WTC11 (cell line): ENCODE results near the gene IGFL2. TPM values are rescaled to one million over a fixed set of nuclear protein-coding genes. Genes with fewer than 3 reads are reported as not detected.

Experiments
- ATAC-seq: fragments of 200-7000 bp; cut with Tn5 transposase; 2 replicates; pipeline ENCODE4 v1.10.0; 2021; ENCODE audit warnings: mild to moderate bottlenecking, moderate library complexity
- CTCF ChIA-PET: fragments of 300-600 bp; sonication (Branson Sonifier 250); formaldehyde crosslinking; loops from one replicate; lab custom pipeline; 2021; ENCODE audit warnings: antibody characterized with exemption; lab: Charles Lee
- POLR2A ChIA-PET: fragments of 350-600 bp; sonication (Branson Sonifier 250); formaldehyde crosslinking; loops from one replicate; lab custom pipeline; 2021; ENCODE audit warnings: antibody characterized with exemption; lab: Charles Lee
- DNase-seq: peaks from one replicate; pipeline ENCODE4 v3.0.0; 2021; ENCODE audit warnings: low spot score
- H3K27ac Mint-ChIP-seq: 2 replicates; pipeline ENCODE4 v1.8.0; 2021; ENCODE audit warnings: mixed read lengths
- H3K27me3 Mint-ChIP-seq: 2 replicates; pipeline ENCODE4 v1.8.0; 2021; ENCODE audit warnings: low read depth, mild to moderate bottlenecking, moderate library complexity, mixed read lengths
- H3K36me3 Mint-ChIP-seq: 2 replicates; pipeline ENCODE4 v1.8.0; 2021; ENCODE audit warnings: mixed read lengths
- H3K4me1 Mint-ChIP-seq: 2 replicates; pipeline ENCODE4 v1.8.0; 2022; ENCODE audit warnings: mixed read lengths
- H3K4me3 Mint-ChIP-seq: 2 replicates; pipeline ENCODE4 v1.8.0; 2021; ENCODE audit warnings: mild to moderate bottlenecking, moderate library complexity, mixed read lengths
- H3K9me3 Mint-ChIP-seq: 2 replicates; pipeline ENCODE4 v1.8.0; 2021; ENCODE audit warnings: mixed read lengths
- ESRRA ChIP-seq: sonication (generic); formaldehyde crosslinking; IDR thresholded peaks from 2 replicates; pipeline ENCODE4 v1.8.1; 2022; ENCODE audit warnings: mild to moderate bottlenecking, missing genetic modification reagents, borderline replicate concordance
- FOXK1 ChIP-seq: sonication (generic); formaldehyde crosslinking; IDR thresholded peaks from 2 replicates; pipeline ENCODE4 v1.8.0; 2022; ENCODE audit warnings: mild to moderate bottlenecking, moderate library complexity, missing genetic modification reagents
- JUN ChIP-seq: sonication (generic); formaldehyde crosslinking; IDR thresholded peaks from 2 replicates; pipeline ENCODE4 v1.8.0; 2023; ENCODE audit warnings: mild to moderate bottlenecking, missing genetic modification reagents
- KAT7 ChIP-seq: sonication (generic); formaldehyde crosslinking; IDR thresholded peaks from 2 replicates; pipeline ENCODE4 v1.8.1; 2023; ENCODE audit warnings: missing genetic modification reagents, mild to moderate bottlenecking, borderline replicate concordance
- OVOL2 ChIP-seq: fragments of 250-450 bp; sonication (Bioruptor Pico); IDR thresholded peaks from 2 replicates; pipeline ENCODE4 v1.9.0; 2021; ENCODE audit warnings: mild to moderate bottlenecking, borderline replicate concordance
- SMAD4 ChIP-seq: sonication (generic); formaldehyde crosslinking; IDR thresholded peaks from 2 replicates; pipeline ENCODE4 v1.8.0; 2022; ENCODE audit warnings: mild to moderate bottlenecking, missing genetic modification reagents
- ZNF263 ChIP-seq: sonication (generic); formaldehyde crosslinking; IDR thresholded peaks from 2 replicates; pipeline ENCODE4 v1.8.1; 2022; ENCODE audit warnings: low read depth, mild to moderate bottlenecking, moderate library complexity, missing genetic modification reagents
- ZNF317 ChIP-seq: sonication (generic); formaldehyde crosslinking; IDR thresholded peaks from 2 replicates; pipeline ENCODE4 v1.8.1; 2023; ENCODE audit warnings: low read depth, mild to moderate bottlenecking, moderate library complexity, missing genetic modification reagents, borderline replicate concordance
- total RNA-seq: library from RNA; stranded (reverse); gene quantifications from 3 replicates; pipeline ENCODE4 v1.2.3, GENCODE V29; 2021
- TF ChIP-seq, protein P1 (sequence below): sonication (generic); formaldehyde crosslinking; IDR thresholded peaks from 2 replicates; pipeline ENCODE4 v1.8.1; 2022; ENCODE audit warnings: low read depth, mild to moderate bottlenecking, moderate library complexity, missing genetic modification reagents, borderline replicate concordance
- TF ChIP-seq, protein P2 (sequence below): fragments of 250-450 bp; sonication (Bioruptor Pico); IDR thresholded peaks from 2 replicates; pipeline ENCODE4 v1.9.0; 2021; ENCODE audit warnings: mild to moderate bottlenecking
- TF ChIP-seq, protein P3 (sequence below): fragments of 250-450 bp; sonication (Bioruptor Pico); conservative IDR thresholded peaks from 2 replicates; pipeline ENCODE4 v1.9.0; 2021; ENCODE audit warnings: mild to moderate bottlenecking
- TF ChIP-seq, protein P4 (sequence below): sonication (generic); formaldehyde crosslinking; IDR thresholded peaks from 2 replicates; pipeline ENCODE4 v1.8.1; 2023; ENCODE audit warnings: mild to moderate bottlenecking, moderate library complexity, missing genetic modification reagents
- TF ChIP-seq, protein P5 (sequence below): sonication (generic); formaldehyde crosslinking; IDR thresholded peaks from 2 replicates; pipeline ENCODE4 v1.8.1; 2022; ENCODE audit warnings: missing genetic modification reagents, borderline replicate concordance
- TF ChIP-seq, protein P6 (sequence below): sonication (generic); formaldehyde crosslinking; conservative IDR thresholded peaks from 2 replicates; pipeline ENCODE4 v1.8.1; 2023; ENCODE audit warnings: mild to moderate bottlenecking, low read depth, missing genetic modification reagents, moderate library complexity
- TF ChIP-seq, protein P7 (sequence below): sonication (generic); formaldehyde crosslinking; IDR thresholded peaks from 2 replicates; pipeline ENCODE4 v1.8.1; 2023; ENCODE audit warnings: mild to moderate bottlenecking, missing genetic modification reagents

The IGFL2 gene
- total RNA-seq, 1 experiment from 2014 or later, result not detected

DNA sequence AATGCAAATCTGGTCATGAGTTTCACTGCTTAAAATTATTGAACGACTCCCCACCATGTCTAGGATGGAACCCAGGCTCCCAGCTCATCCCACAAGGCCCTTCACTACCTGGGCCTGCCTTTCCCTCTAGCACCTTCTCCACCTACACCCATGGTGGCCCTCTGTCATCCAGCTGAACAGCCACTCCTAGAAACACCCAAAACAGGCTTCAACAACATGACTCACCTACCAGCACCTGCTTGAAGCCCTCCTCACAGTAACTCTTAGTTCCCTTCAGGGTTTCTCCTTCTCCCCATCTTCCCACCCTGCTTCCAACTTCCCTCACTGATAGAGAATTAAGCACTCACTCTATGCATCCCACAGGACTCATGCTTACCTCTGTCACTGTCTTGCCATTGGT is 6.6 kb upstream of the IGFL2 start (continued):
- TF ChIP-seq, protein P1, sequence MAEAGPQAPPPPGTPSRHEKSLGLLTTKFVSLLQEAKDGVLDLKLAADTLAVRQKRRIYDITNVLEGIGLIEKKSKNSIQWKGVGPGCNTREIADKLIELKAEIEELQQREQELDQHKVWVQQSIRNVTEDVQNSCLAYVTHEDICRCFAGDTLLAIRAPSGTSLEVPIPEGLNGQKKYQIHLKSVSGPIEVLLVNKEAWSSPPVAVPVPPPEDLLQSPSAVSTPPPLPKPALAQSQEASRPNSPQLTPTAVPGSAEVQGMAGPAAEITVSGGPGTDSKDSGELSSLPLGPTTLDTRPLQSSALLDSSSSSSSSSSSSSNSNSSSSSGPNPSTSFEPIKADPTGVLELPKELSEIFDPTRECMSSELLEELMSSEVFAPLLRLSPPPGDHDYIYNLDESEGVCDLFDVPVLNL (CRISPR knock-in tag), result no peak
- TF ChIP-seq, protein P2, sequence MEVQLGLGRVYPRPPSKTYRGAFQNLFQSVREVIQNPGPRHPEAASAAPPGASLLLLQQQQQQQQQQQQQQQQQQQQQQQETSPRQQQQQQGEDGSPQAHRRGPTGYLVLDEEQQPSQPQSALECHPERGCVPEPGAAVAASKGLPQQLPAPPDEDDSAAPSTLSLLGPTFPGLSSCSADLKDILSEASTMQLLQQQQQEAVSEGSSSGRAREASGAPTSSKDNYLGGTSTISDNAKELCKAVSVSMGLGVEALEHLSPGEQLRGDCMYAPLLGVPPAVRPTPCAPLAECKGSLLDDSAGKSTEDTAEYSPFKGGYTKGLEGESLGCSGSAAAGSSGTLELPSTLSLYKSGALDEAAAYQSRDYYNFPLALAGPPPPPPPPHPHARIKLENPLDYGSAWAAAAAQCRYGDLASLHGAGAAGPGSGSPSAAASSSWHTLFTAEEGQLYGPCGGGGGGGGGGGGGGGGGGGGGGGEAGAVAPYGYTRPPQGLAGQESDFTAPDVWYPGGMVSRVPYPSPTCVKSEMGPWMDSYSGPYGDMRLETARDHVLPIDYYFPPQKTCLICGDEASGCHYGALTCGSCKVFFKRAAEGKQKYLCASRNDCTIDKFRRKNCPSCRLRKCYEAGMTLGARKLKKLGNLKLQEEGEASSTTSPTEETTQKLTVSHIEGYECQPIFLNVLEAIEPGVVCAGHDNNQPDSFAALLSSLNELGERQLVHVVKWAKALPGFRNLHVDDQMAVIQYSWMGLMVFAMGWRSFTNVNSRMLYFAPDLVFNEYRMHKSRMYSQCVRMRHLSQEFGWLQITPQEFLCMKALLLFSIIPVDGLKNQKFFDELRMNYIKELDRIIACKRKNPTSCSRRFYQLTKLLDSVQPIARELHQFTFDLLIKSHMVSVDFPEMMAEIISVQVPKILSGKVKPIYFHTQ, result no peak

DNA sequence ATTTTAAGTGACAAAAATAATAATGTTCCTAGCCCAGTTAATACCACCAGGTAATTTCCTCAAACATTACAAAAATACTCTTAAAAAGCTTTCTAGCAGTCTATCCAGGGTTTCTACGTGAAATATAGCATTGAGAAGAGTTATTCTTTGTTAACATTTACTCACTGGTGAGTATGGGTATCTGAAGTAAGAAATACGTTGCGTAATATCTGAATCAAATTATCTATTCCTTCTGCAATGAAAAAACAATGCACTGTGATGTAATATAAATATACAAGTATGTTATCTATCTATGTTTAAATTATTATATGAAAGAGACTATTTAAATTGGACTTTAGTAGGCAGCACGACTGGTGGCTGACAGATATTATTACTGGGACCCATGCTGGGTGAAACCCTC is 5.7 kb upstream of the IGFL2 start:
- Mint-ChIP-seq H3K4me3 (no peak overlapping the region), H3K9me3 (peaks cover 18% of the 10 kb centered on the region), H3K27ac (no peak overlapping the region), H3K27me3 (peaks cover 15% of the 10 kb centered on the region), H3K4me1 (peaks cover 8% of the 10 kb centered on the region), H3K36me3 (no peaks in the 10 kb centered on the region; the same call in 1 of the 2 replicates)
- POLR2A ChIA-PET, result no interaction called here
- ATAC-seq (no peak), DNase-seq (no peak)
- TF ChIP-seq OVOL2 (CRISPR knock-in tag), result no peak
- TF ChIP-seq FOXK1 (CRISPR knock-in tag), result no peak
- TF ChIP-seq KAT7, result no peak
- no peak for TF ChIP-seq ESRRA
- TF ChIP-seq, protein P3, sequence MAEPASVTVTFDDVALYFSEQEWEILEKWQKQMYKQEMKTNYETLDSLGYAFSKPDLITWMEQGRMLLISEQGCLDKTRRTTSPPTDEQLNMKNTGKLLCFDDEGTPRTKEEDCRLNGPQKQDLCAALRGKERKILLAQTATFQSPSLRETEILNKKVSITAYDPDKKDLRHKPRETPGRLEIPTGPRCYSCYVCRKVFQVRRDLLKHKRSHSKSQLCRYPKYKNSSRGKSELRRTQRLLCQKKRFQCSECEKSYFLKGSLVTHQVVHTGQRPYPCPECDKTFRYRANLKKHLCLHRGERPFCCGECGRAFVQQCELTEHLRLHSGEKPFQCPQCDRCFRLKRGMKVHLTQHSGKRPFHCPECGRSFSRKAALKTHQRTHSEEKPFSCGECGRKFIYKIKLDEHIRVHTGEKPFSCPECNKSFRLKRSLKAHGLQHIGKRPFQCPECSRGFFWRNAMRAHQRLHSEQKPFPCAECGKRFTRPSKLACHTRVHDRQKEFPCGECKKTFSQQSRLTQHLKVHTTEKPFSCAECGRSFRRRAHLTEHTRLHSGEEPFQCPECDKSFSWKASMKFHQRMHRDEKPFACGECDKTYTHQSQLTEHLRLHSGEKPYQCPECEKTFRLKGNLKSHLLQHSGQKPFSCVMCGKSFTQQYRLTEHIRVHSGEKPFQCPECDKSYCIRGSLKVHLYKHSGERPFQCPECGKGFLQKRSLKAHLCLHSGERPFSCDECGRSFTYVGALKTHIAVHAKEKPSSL (CRISPR knock-in tag), result no peak
- no peak for TF ChIP-seq ZNF263 (CRISPR knock-in tag)
- TF ChIP-seq, protein P1 (CRISPR knock-in tag), result no peak
- TF ChIP-seq, protein P4, sequence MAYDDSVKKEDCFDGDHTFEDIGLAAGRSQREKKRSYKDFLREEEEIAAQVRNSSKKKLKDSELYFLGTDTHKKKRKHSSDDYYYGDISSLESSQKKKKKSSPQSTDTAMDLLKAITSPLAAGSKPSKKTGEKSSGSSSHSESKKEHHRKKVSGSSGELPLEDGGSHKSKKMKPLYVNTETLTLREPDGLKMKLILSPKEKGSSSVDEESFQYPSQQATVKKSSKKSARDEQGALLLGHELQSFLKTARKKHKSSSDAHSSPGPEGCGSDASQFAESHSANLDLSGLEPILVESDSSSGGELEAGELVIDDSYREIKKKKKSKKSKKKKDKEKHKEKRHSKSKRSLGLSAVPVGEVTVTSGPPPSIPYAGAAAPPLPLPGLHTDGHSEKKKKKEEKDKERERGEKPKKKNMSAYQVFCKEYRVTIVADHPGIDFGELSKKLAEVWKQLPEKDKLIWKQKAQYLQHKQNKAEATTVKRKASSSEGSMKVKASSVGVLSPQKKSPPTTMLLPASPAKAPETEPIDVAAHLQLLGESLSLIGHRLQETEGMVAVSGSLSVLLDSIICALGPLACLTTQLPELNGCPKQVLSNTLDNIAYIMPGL (CRISPR knock-in tag), result no peak
- TF ChIP-seq, protein P5, sequence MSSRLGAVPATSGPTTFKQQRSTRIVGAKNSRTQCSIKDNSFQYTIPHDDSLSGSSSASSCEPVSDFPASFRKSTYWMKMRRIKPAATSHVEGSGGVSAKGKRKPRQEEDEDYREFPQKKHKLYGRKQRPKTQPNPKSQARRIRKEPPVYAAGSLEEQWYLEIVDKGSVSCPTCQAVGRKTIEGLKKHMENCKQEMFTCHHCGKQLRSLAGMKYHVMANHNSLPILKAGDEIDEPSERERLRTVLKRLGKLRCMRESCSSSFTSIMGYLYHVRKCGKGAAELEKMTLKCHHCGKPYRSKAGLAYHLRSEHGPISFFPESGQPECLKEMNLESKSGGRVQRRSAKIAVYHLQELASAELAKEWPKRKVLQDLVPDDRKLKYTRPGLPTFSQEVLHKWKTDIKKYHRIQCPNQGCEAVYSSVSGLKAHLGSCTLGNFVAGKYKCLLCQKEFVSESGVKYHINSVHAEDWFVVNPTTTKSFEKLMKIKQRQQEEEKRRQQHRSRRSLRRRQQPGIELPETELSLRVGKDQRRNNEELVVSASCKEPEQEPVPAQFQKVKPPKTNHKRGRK (CRISPR knock-in tag), result no peak
- TF ChIP-seq, all 79 proteins: peak for 0
- CTCF ChIA-PET, result no interaction called here

DNA sequence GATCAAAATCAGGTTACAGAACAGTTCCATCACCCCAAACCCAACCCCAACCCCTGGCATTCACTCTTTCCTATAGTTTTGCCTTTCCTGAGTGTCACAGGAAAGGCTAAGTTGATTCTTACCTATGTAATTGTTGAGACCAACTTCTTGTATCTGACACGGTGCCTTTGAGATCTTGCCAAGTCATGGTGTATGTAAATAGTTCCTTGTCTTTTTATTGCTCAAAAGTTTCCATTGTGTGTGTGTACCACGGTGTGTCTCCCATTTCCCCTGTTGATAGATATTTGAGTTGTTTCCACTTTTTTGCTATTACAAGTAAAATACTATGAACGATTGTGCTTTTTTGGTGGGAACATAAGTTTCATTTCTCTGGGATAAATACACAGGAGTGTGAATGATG is 3.3 kb upstream of the IGFL2 start:
- ATAC-seq, result no peak
- Mint-ChIP-seq H3K27ac (no peak overlapping the region), H3K36me3 (no peaks in the 10 kb centered on the region), H3K4me3 (no peak overlapping the region), H3K27me3 (peaks cover 23% of the 10 kb centered on the region), H3K9me3 (peaks cover 6% of the 10 kb centered on the region; the same call in 1 of the 2 replicates), H3K4me1 (peaks cover 12% of the 10 kb centered on the region)
- POLR2A ChIA-PET, result no interaction called here
- DNase-seq, result no peak
- CTCF ChIA-PET, result no interaction called here
- no peak for TF ChIP-seq SMAD4
- no peak for TF ChIP-seq ZNF263 (CRISPR knock-in tag)
- TF ChIP-seq, protein P6, sequence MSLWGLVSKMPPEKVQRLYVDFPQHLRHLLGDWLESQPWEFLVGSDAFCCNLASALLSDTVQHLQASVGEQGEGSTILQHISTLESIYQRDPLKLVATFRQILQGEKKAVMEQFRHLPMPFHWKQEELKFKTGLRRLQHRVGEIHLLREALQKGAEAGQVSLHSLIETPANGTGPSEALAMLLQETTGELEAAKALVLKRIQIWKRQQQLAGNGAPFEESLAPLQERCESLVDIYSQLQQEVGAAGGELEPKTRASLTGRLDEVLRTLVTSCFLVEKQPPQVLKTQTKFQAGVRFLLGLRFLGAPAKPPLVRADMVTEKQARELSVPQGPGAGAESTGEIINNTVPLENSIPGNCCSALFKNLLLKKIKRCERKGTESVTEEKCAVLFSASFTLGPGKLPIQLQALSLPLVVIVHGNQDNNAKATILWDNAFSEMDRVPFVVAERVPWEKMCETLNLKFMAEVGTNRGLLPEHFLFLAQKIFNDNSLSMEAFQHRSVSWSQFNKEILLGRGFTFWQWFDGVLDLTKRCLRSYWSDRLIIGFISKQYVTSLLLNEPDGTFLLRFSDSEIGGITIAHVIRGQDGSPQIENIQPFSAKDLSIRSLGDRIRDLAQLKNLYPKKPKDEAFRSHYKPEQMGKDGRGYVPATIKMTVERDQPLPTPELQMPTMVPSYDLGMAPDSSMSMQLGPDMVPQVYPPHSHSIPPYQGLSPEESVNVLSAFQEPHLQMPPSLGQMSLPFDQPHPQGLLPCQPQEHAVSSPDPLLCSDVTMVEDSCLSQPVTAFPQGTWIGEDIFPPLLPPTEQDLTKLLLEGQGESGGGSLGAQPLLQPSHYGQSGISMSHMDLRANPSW, result no peak
- TF ChIP-seq JUN (CRISPR knock-in tag), result no peak
- TF ChIP-seq, protein P7, sequence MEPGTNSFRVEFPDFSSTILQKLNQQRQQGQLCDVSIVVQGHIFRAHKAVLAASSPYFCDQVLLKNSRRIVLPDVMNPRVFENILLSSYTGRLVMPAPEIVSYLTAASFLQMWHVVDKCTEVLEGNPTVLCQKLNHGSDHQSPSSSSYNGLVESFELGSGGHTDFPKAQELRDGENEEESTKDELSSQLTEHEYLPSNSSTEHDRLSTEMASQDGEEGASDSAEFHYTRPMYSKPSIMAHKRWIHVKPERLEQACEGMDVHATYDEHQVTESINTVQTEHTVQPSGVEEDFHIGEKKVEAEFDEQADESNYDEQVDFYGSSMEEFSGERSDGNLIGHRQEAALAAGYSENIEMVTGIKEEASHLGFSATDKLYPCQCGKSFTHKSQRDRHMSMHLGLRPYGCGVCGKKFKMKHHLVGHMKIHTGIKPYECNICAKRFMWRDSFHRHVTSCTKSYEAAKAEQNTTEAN, result no peak
- TF ChIP-seq ZNF317, result no peak
- TF ChIP-seq OVOL2 (CRISPR knock-in tag), result no peak
